Measurements from ENCODE around the gene CCNL2.

The CCNL2 gene

DNA sequence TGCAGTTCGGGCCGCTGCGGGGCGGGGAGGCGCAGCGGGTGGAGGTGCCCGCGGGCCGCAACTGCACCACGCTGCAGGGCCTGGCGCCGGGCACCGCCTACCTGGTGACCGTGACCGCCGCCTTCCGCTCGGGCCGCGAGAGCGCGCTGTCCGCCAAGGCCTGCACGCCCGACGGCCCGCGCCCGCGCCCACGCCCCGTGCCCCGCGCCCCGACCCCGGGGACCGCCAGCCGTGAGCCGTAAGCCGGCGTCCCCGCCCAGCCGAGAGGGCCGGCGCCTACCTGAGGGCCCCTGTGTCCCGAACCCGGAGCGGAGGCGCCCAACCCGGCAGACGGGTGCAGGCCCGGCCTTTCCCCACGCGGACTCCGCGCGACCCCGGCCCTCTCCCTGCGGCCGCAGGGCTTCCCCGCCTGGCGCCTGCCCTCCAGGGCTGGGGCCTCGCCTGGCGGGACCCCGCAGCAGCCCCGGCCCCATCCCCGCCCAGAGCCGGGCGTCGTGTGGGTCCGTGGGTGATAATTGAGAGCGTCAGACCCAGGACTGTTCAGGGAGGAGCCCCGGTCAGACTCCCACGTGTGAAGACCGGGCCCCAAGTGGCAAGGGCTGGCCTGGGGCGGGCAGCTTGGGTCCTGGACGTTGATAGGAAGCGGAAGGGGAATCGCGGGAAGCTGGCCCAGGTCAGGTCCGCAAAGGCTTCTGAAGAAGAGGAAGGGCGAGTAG is 40.6 kb upstream of the CCNL2 start:
- DNase-seq (ENCODE audit: low read depth, low spot score), result no peak
- H3K4me3 ChIP-seq (ENCODE audit: low read depth, low read length), result no peak overlapping the region
- ChIA-PET CTCF (interaction anchor here (0.8 to 4.8 kb wide), 9 partner anchors 10 to 65 kb away, joined by 3 to 22 read pairs (median 5); partner anchors contain the start of genes ANKRD65 and CCNL2), POLR2A (no interaction called here)
- TF ChIP-seq, protein P1, sequence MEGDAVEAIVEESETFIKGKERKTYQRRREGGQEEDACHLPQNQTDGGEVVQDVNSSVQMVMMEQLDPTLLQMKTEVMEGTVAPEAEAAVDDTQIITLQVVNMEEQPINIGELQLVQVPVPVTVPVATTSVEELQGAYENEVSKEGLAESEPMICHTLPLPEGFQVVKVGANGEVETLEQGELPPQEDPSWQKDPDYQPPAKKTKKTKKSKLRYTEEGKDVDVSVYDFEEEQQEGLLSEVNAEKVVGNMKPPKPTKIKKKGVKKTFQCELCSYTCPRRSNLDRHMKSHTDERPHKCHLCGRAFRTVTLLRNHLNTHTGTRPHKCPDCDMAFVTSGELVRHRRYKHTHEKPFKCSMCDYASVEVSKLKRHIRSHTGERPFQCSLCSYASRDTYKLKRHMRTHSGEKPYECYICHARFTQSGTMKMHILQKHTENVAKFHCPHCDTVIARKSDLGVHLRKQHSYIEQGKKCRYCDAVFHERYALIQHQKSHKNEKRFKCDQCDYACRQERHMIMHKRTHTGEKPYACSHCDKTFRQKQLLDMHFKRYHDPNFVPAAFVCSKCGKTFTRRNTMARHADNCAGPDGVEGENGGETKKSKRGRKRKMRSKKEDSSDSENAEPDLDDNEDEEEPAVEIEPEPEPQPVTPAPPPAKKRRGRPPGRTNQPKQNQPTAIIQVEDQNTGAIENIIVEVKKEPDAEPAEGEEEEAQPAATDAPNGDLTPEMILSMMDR (IDR thresholded peaks at IDR 0.05; ENCODE audit: insufficient read depth, low read length, missing control alignments), result no peak

DNA sequence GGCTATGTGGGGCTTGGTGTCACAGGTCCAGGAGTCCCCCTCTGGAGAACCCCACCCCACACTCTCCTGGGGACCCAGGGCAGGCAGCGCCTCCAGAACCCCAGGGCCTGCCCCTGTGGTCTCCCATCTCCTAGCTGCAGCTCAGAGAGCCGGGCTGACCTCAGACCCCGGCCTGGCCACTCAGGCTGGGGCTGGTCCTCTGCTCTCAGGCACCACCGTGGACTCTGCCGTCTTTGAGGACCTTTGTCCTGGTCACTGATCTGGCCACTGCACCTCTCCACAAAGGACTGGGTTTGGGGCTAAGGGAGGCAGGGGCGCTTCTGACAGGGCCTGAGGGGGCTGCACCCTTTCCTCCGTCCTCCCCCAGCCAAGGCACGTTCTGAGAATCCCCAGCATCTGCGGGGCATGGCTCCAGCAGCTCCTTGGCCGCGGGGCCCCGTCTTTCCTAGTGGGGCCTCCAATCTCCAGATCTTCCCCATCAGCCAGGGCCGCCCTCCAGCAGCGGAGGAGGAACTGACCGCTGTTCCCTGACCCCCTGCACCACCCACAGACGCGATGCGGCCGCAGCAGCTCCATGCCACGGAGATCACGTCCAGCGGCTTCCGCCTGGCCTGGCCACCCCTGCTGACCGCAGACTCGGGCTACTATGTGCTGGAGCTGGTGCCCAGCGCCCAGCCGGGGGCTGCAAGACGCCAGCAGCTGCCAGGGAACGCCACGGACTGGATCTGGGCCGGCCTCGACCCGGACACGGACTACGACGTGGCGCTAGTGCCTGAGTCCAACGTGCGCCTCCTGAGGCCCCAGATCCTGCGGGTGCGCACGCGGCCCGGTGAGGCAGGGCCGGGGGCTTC is 39.6 kb upstream of the CCNL2 start:
- CTCF ChIA-PET, result interaction anchor here (1.1 to 4.8 kb wide), 4 partner anchors 9 to 90 kb away, joined by 3 to 22 read pairs (median 4); no protein-coding TSS in a partner anchor
- no peak overlapping the region for H3K4me3 ChIP-seq (ENCODE audit: low read depth, low read length)
- POLR2A ChIA-PET, result no interaction called here
- no peak for DNase-seq (ENCODE audit: low read depth, low spot score)
- TF ChIP-seq, protein P1 (IDR thresholded peaks at IDR 0.05; ENCODE audit: insufficient read depth, low read length, missing control alignments), result no peak

DNA sequence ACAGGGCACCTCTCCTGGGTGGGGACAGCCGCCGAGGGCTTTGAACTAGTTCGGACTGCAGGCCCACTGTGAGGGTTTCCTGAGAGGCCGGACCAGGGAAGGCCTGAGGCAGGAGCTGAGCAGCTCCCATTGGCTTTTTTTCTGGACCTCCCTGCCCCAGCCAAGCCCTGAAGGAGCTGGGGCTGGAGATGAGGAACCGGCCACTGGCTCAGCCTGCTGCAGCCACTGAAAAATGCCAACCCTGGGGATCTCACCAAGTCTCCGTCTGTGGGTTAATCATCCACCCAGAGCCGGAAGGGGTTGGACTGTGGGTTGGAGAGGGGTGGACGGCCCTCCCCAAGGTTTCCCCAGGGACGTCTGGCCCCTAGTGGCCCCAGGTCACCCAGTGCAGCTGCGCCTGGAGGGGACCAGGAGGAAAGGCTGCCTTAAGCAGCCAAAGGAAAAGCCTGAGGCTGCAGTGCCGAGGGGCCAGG is 38.8 kb upstream of the CCNL2 start:
- ChIA-PET POLR2A (no interaction called here), CTCF (interaction anchor here (1.2 to 1.4 kb wide), 2 partner anchors 20 to 89 kb away, joined by 3 to 4 read pairs; no protein-coding TSS in a partner anchor)
- no peak overlapping the region for H3K4me3 ChIP-seq (ENCODE audit: low read depth, low read length)
- TF ChIP-seq, protein P1 (IDR thresholded peaks at IDR 0.05; ENCODE audit: insufficient read depth, low read length, missing control alignments), result no peak
- DNase-seq (ENCODE audit: low read depth, low spot score), result no peak

DNA sequence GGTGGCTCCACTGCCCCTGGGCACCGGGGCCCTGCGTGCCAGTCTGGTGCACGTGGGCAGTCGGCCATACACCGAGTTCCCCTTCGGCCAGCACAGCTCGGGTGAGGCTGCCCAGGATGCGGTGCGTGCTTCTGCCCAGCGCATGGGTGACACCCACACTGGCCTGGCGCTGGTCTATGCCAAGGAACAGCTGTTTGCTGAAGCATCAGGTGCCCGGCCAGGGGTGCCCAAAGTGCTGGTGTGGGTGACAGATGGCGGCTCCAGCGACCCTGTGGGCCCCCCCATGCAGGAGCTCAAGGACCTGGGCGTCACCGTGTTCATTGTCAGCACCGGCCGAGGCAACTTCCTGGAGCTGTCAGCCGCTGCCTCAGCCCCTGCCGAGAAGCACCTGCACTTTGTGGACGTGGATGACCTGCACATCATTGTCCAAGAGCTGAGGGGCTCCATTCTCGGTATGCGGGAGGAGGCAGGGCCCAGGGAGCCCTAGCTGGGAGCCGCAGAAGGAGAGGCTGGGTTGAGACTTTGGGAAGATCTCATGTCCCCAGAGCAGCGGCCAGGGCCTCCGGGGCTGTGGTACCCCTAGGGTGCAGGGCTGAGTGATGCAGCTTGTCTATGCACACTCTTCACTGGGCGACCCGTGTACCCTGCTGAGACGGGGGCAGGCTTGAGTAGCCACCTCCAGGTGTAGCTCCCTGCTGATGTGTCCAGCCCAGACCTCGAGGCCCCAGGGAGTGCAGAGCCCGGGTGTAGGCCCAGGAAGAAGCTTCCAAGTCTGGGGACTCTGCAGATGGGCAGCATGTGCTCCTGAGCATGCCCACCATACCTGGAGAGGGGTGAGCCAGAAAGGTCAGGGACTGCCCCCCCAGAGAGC is 38.1 kb upstream of the CCNL2 start:
- ChIA-PET POLR2A (no interaction called here), CTCF (interaction anchor here (1.4 kb wide), 1 partner anchor 21 kb away, joined by 4 read pairs; no protein-coding TSS in a partner anchor)
- DNase-seq (ENCODE audit: low read depth, low spot score), result no peak
- TF ChIP-seq, protein P1 (IDR thresholded peaks at IDR 0.05; ENCODE audit: insufficient read depth, low read length, missing control alignments), result no peak
- no peak overlapping the region for H3K4me3 ChIP-seq (ENCODE audit: low read depth, low read length)

DNA sequence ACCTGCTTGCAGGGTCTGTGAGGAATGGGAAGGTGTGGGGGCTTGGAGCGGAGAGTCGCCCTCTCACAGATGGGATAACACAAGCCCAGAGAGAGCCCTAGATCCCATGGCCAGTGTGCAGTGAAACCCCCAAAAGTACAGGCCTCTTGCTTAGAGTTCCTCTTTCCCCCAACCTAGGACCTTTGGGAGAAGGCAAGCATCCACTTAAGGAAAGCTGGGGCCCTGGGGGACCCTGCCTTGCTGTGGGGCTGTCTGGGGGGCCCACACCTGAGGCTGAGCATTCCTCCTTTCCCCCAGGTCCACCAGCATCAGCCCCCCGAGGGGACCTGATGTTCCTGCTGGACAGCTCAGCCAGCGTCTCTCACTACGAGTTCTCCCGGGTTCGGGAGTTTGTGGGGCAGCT is 37.5 kb upstream of the CCNL2 start:
- peak overlapping the region; percentile 53; the same call in 1 of the 2 replicates for H3K4me3 ChIP-seq (ENCODE audit: low read depth, low read length)
- TF ChIP-seq, protein P1 (IDR thresholded peaks at IDR 0.05; ENCODE audit: insufficient read depth, low read length, missing control alignments), result no peak
- CTCF ChIA-PET, result no interaction called here
- POLR2A ChIA-PET, result no interaction called here
- no peak for DNase-seq (ENCODE audit: low read depth, low spot score)
